Measurements from ENCODE around the gene LRRC1. TPM values are rescaled to one million over a fixed set of nuclear protein-coding genes. Genes with fewer than 3 reads are reported as not detected.

Gene LRRC1
- total and polyA plus RNA-seq, 2 experiments from 2014 or later, result 11.3 to 16.6 TPM

DNA sequence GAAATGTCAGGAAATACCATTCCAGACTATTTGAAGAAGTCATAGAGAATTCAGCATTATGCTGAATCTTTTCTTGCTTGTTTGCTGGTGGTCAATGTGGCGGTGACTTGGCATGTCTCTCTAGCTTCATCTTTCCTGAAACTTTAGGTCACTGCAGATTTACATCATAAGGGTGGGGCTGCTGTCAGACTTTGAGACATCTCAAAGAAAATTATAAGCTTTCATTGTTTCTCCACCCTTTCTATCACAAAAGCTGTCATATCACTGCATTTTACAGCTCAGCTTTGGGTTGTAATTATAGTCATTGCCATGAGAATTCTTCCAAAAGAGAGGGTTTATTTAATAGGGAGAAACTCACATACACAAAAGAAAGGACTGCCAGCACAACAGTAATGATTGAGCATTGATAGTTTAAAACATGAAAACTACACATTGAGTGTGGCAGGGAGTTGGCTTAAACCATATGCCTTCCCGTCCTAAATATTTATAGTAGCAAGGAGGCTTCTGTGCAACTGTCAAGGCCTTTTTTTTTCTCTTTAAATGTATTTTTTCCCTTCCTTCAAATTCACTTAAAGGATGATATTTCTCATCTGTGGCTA, 44.7 kb upstream of the LRRC1 start:
- Histone ChIP-seq H3K4me3 (no peak overlapping the region), H3K27me3 (ENCODE audit: insufficient read depth) (no peaks in the 10 kb centered on the region), H3K36me3 (ENCODE audit: insufficient read depth) (no peaks in the 10 kb centered on the region), H3K4me1 (ENCODE audit: insufficient read depth) (peaks cover 6% of the 10 kb centered on the region), H3K4me2 (no peak overlapping the region), H3K79me2 (replicated peaks; ENCODE audit: insufficient read depth) (no peaks in the 10 kb centered on the region), H3K27ac (ENCODE audit: low read depth) (no peak overlapping the region), H3K9me2 (ENCODE audit: insufficient read depth) (no peaks in the 10 kb centered on the region), H2AFZ (no peak overlapping the region), H3F3A (replicated peaks; ENCODE audit: low read depth) (no peaks in the 10 kb centered on the region), H4K20me1 (replicated peaks; ENCODE audit: insufficient read depth) (no peaks in the 10 kb centered on the region)
- peaks cover 15% of the 10 kb centered on the region for H3K4me1 Mint-ChIP-seq
- no peak overlapping the region for H3K27ac Mint-ChIP-seq
- no peak overlapping the region for H3K4me3 Mint-ChIP-seq
- H3K27me3 Mint-ChIP-seq (ENCODE audit: insufficient read depth, low read depth, poor library complexity), result no peaks in the 10 kb centered on the region
- no peak for DNase-seq (ENCODE audit: low spot score)
- no peaks in the 10 kb centered on the region for H3K9me3 Mint-ChIP-seq
- H3K36me3 Mint-ChIP-seq (ENCODE audit: low read depth), result no peaks in the 10 kb centered on the region
- ATAC-seq, result no peak
- TF ChIP-seq JUNB (IDR thresholded peaks at IDR 0.05; ENCODE audit: unreplicated experiment) (no peak), EZH2phosphoT487 (IDR thresholded peaks at IDR 0.05; ENCODE audit: unreplicated experiment) (no peak), ZNF331 (CRISPR knock-in tag; IDR thresholded peaks at IDR 0.05; ENCODE audit: low read depth) (no peak), CREB1 (CRISPR knock-in tag; IDR thresholded peaks at IDR 0.05; ENCODE audit: low read depth) (no peak)
- TF ChIP-seq, protein P1, sequence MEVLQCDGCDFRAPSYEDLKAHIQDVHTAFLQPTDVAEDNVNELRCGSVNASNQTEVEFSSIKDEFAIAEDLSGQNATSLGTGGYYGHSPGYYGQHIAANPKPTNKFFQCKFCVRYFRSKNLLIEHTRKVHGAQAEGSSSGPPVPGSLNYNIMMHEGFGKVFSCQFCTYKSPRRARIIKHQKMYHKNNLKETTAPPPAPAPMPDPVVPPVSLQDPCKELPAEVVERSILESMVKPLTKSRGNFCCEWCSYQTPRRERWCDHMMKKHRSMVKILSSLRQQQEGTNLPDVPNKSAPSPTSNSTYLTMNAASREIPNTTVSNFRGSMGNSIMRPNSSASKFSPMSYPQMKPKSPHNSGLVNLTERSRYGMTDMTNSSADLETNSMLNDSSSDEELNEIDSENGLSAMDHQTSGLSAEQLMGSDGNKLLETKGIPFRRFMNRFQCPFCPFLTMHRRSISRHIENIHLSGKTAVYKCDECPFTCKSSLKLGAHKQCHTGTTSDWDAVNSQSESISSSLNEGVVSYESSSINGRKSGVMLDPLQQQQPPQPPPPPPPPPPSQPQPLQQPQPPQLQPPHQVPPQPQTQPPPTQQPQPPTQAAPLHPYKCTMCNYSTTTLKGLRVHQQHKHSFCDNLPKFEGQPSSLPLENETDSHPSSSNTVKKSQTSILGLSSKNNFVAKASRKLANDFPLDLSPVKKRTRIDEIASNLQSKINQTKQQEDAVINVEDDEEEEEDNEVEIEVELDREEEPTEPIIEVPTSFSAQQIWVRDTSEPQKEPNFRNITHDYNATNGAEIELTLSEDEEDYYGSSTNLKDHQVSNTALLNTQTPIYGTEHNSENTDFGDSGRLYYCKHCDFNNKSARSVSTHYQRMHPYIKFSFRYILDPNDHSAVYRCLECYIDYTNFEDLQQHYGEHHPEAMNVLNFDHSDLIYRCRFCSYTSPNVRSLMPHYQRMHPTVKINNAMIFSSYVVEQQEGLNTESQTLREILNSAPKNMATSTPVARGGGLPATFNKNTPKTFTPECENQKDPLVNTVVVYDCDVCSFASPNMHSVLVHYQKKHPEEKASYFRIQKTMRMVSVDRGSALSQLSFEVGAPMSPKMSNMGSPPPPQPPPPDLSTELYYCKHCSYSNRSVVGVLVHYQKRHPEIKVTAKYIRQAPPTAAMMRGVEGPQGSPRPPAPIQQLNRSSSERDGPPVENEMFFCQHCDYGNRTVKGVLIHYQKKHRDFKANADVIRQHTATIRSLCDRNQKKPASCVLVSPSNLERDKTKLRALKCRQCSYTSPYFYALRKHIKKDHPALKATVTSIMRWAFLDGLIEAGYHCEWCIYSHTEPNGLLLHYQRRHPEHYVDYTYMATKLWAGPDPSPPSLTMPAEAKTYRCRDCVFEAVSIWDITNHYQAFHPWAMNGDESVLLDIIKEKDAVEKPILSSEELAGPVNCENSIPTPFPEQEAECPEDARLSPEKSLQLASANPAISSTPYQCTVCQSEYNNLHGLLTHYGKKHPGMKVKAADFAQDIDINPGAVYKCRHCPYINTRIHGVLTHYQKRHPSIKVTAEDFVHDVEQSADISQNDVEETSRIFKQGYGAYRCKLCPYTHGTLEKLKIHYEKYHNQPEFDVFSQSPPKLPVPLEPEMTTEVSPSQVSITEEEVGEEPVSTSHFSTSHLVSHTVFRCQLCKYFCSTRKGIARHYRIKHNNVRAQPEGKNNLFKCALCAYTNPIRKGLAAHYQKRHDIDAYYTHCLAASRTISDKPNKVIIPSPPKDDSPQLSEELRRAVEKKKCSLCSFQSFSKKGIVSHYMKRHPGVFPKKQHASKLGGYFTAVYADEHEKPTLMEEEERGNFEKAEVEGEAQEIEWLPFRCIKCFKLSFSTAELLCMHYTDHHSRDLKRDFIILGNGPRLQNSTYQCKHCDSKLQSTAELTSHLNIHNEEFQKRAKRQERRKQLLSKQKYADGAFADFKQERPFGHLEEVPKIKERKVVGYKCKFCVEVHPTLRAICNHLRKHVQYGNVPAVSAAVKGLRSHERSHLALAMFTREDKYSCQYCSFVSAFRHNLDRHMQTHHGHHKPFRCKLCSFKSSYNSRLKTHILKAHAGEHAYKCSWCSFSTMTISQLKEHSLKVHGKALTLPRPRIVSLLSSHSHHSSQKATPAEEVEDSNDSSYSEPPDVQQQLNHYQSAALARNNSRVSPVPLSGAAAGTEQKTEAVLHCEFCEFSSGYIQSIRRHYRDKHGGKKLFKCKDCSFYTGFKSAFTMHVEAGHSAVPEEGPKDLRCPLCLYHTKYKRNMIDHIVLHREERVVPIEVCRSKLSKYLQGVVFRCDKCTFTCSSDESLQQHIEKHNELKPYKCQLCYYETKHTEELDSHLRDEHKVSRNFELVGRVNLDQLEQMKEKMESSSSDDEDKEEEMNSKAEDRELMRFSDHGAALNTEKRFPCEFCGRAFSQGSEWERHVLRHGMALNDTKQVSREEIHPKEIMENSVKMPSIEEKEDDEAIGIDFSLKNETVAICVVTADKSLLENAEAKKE (CRISPR knock-in tag; IDR thresholded peaks at IDR 0.05), result no peak

DNA sequence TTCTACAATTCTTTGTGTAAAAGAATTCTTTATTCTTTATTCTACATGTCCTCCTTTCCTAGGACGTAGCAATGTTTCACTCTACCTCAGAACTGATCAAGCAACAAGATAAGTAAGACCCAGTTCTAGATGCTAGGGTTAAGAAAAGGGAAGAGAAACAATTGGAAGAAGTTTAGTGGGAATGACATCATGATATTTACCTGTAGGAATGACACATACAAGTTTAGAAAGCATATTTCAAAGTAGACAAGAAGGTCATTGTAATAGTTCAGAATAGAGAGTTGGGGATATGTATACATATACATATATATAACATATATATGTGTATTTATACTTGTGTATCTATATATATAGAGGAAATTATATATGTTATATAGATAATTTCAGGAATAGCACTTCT, 43.4 kb upstream of the LRRC1 start:
- H3K4me3 ChIP-seq, result no peak overlapping the region
- TF ChIP-seq STAT1 (IDR thresholded peaks at IDR 0.05; ENCODE audit: unreplicated experiment) (no peak), JUNB (IDR thresholded peaks at IDR 0.05; ENCODE audit: unreplicated experiment) (no peak)
- TF ChIP-seq, protein P2, sequence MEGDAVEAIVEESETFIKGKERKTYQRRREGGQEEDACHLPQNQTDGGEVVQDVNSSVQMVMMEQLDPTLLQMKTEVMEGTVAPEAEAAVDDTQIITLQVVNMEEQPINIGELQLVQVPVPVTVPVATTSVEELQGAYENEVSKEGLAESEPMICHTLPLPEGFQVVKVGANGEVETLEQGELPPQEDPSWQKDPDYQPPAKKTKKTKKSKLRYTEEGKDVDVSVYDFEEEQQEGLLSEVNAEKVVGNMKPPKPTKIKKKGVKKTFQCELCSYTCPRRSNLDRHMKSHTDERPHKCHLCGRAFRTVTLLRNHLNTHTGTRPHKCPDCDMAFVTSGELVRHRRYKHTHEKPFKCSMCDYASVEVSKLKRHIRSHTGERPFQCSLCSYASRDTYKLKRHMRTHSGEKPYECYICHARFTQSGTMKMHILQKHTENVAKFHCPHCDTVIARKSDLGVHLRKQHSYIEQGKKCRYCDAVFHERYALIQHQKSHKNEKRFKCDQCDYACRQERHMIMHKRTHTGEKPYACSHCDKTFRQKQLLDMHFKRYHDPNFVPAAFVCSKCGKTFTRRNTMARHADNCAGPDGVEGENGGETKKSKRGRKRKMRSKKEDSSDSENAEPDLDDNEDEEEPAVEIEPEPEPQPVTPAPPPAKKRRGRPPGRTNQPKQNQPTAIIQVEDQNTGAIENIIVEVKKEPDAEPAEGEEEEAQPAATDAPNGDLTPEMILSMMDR (conservative IDR thresholded peaks at IDR 0.05; ENCODE audit: low read depth in 2 of 2), result no peak
- TF ChIP-seq, protein P3, sequence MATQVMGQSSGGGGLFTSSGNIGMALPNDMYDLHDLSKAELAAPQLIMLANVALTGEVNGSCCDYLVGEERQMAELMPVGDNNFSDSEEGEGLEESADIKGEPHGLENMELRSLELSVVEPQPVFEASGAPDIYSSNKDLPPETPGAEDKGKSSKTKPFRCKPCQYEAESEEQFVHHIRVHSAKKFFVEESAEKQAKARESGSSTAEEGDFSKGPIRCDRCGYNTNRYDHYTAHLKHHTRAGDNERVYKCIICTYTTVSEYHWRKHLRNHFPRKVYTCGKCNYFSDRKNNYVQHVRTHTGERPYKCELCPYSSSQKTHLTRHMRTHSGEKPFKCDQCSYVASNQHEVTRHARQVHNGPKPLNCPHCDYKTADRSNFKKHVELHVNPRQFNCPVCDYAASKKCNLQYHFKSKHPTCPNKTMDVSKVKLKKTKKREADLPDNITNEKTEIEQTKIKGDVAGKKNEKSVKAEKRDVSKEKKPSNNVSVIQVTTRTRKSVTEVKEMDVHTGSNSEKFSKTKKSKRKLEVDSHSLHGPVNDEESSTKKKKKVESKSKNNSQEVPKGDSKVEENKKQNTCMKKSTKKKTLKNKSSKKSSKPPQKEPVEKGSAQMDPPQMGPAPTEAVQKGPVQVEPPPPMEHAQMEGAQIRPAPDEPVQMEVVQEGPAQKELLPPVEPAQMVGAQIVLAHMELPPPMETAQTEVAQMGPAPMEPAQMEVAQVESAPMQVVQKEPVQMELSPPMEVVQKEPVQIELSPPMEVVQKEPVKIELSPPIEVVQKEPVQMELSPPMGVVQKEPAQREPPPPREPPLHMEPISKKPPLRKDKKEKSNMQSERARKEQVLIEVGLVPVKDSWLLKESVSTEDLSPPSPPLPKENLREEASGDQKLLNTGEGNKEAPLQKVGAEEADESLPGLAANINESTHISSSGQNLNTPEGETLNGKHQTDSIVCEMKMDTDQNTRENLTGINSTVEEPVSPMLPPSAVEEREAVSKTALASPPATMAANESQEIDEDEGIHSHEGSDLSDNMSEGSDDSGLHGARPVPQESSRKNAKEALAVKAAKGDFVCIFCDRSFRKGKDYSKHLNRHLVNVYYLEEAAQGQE (IDR thresholded peaks at IDR 0.05; ENCODE audit: unreplicated experiment), result no peak
- TF ChIP-seq, protein P4, sequence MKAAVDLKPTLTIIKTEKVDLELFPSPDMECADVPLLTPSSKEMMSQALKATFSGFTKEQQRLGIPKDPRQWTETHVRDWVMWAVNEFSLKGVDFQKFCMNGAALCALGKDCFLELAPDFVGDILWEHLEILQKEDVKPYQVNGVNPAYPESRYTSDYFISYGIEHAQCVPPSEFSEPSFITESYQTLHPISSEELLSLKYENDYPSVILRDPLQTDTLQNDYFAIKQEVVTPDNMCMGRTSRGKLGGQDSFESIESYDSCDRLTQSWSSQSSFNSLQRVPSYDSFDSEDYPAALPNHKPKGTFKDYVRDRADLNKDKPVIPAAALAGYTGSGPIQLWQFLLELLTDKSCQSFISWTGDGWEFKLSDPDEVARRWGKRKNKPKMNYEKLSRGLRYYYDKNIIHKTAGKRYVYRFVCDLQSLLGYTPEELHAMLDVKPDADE (IDR thresholded peaks at IDR 0.05), result no peak

More for the DNA sequence above, 43.4 kb upstream of the LRRC1 start:
- H3K27me3 ChIP-seq (ENCODE audit: insufficient read depth), result no peaks in the 10 kb centered on the region
- H4K20me1 ChIP-seq (replicated peaks; ENCODE audit: insufficient read depth), result no peaks in the 10 kb centered on the region
- ATAC-seq (no peak), DNase-seq (ENCODE audit: low spot score) (no peak)
- H3K79me2 ChIP-seq (replicated peaks; ENCODE audit: insufficient read depth), result no peaks in the 10 kb centered on the region
- H3K36me3 ChIP-seq (ENCODE audit: insufficient read depth), result no peaks in the 10 kb centered on the region
- H3K4me1 ChIP-seq (ENCODE audit: insufficient read depth), result peaks cover 4% of the 10 kb centered on the region
- H3K4me2 ChIP-seq, result no peak overlapping the region
- H3K4me3 Mint-ChIP-seq, result no peak overlapping the region
- no peak overlapping the region for H3K27ac ChIP-seq (ENCODE audit: low read depth)
- H3K27me3 Mint-ChIP-seq (ENCODE audit: insufficient read depth, low read depth, poor library complexity), result no peaks in the 10 kb centered on the region
- no peaks in the 10 kb centered on the region for H3K9me3 Mint-ChIP-seq
- no peaks in the 10 kb centered on the region for H3K36me3 Mint-ChIP-seq (ENCODE audit: low read depth)
- H3K9me2 ChIP-seq (ENCODE audit: insufficient read depth), result no peaks in the 10 kb centered on the region
- peaks cover 13% of the 10 kb centered on the region for H3K4me1 Mint-ChIP-seq
- no peaks in the 10 kb centered on the region for H3F3A ChIP-seq (replicated peaks; ENCODE audit: low read depth)
- H2AFZ ChIP-seq, result no peak overlapping the region
- no peak overlapping the region for H3K27ac Mint-ChIP-seq
